Chondrocyte (in vitro differentiated cells): ENCODE results near the gene COL20A1. TPM values are rescaled to one million over a fixed set of nuclear protein-coding genes. Genes with fewer than 3 reads are reported as not detected.

Source experiments
- DNase-seq: peaks from one replicate; pipeline ENCODE4 v3.0.0; 2021; ENCODE audit warnings: mixed read lengths, low spot score
- H3K27ac Mint-ChIP-seq: one replicate; pipeline ENCODE4 v1.8.0; 2021; ENCODE audit warnings: mild to moderate bottlenecking, moderate library complexity, mixed read lengths; ENCODE audit not compliant: unreplicated experiment
- H3K27me3 Mint-ChIP-seq: 2 replicates; pipeline ENCODE4 v1.8.0; 2021; ENCODE audit warnings: low read depth, mixed read lengths
- H3K36me3 Mint-ChIP-seq: 2 replicates; pipeline ENCODE4 v1.8.0; 2021; ENCODE audit warnings: low read depth, mixed read lengths
- H3K4me1 Mint-ChIP-seq: 2 replicates; pipeline ENCODE4 v1.8.0; 2021; ENCODE audit warnings: low read depth, mild to moderate bottlenecking, mixed read lengths
- H3K4me3 Mint-ChIP-seq: one replicate; pipeline ENCODE4 v1.8.0; 2021; ENCODE audit warnings: mild to moderate bottlenecking, moderate library complexity, mixed read lengths; ENCODE audit not compliant: unreplicated experiment
- H3K9me3 Mint-ChIP-seq: 2 replicates; pipeline ENCODE4 v1.8.0; 2021; ENCODE audit warnings: low read depth, mixed read lengths
- CTCF ChIP-seq: fragments of 200-600 bp; sonication (generic); IDR thresholded peaks from 2 replicates; pipeline ENCODE4 v1.5.0; 2021; ENCODE audit warnings: antibody characterized with exemption, mild to moderate bottlenecking, moderate library complexity
- total RNA-seq: library from RNA; stranded (reverse); gene quantifications from 3 replicates; pipeline ENCODE4 v1.2.1, GENCODE V29; 2021

The COL20A1 gene
- total RNA-seq, 1 donor from 2014 or later = not detected

- Mint-ChIP-seq H3K27ac (no peak overlapping the region), H3K4me1 (peaks cover 22% of the 10 kb centered on the region), H3K36me3 (peaks cover 3% of the 10 kb centered on the region), H3K9me3 (peaks cover 2% of the 10 kb centered on the region), H3K27me3 (peaks cover 5% of the 10 kb centered on the region), H3K4me3 (no peak overlapping the region)
- TF ChIP-seq CTCF = no peak
- DNase-seq = no peak
Measured at GRCh38 chr20:63261795-63262528, 31.0 kb upstream of the COL20A1 start.

GRCh38 chr20:63262836-63263235 is 30.1 kb upstream of the COL20A1 start:
- no peak overlapping the region for H3K27ac Mint-ChIP-seq
- H3K4me1 Mint-ChIP-seq = peaks cover 22% of the 10 kb centered on the region
- DNase-seq = no peak
- no peak for TF ChIP-seq CTCF
- H3K36me3 Mint-ChIP-seq = no peaks in the 10 kb centered on the region
- H3K9me3 Mint-ChIP-seq = no peaks in the 10 kb centered on the region
- H3K27me3 Mint-ChIP-seq = peaks cover 3% of the 10 kb centered on the region
- no peak overlapping the region for H3K4me3 Mint-ChIP-seq

- DNase-seq = no peak
- Mint-ChIP-seq H3K36me3 (no peaks in the 10 kb centered on the region), H3K4me3 (no peak overlapping the region), H3K4me1 (peaks cover 22% of the 10 kb centered on the region), H3K9me3 (no peaks in the 10 kb centered on the region), H3K27me3 (peaks cover 3% of the 10 kb centered on the region), H3K27ac (no peak overlapping the region)
- no peak for TF ChIP-seq CTCF
Measured at GRCh38 chr20:63264000-63264399, 29.0 kb upstream of the COL20A1 start.

- no peaks in the 10 kb centered on the region for H3K36me3 Mint-ChIP-seq
- no peaks in the 10 kb centered on the region for H3K9me3 Mint-ChIP-seq
- no peak overlapping the region for H3K4me3 Mint-ChIP-seq
- DNase-seq = no peak
- no peak overlapping the region for H3K27ac Mint-ChIP-seq
- H3K4me1 Mint-ChIP-seq = peaks cover 18% of the 10 kb centered on the region
- peaks cover 3% of the 10 kb centered on the region for H3K27me3 Mint-ChIP-seq
- no peak for TF ChIP-seq CTCF
Measured at GRCh38 chr20:63264519-63264918, 28.5 kb upstream of the COL20A1 start.

- Mint-ChIP-seq H3K27ac (no peak overlapping the region), H3K9me3 (no peaks in the 10 kb centered on the region), H3K36me3 (no peaks in the 10 kb centered on the region), H3K4me3 (no peak overlapping the region), H3K4me1 (peaks cover 18% of the 10 kb centered on the region), H3K27me3 (peaks cover 3% of the 10 kb centered on the region)
- TF ChIP-seq CTCF = no peak
- no peak for DNase-seq
Measured at GRCh38 chr20:63265891-63266515, 27.0 kb upstream of the COL20A1 start.
